Stimulated activated CD4-positive, alpha-beta T cell treated with anti-CD3 and anti-CD28 coated beads, Interleukin-15, amount 100 ng/mL, for 1 hour (primary cell): ENCODE results near the gene NOD2.
A peak's percentile ranks its signal among the peaks of the same experiment; 100 is the strongest.

Source experiments
- DNase-seq, 2 donors: peaks; one replicate each; pipeline ENCODE4 v3.0.0-alpha.2; 2020; ENCODE audit warnings: low read depth in 1 of 2, low spot score in 1 of 2

Gene NOD2

DNA sequence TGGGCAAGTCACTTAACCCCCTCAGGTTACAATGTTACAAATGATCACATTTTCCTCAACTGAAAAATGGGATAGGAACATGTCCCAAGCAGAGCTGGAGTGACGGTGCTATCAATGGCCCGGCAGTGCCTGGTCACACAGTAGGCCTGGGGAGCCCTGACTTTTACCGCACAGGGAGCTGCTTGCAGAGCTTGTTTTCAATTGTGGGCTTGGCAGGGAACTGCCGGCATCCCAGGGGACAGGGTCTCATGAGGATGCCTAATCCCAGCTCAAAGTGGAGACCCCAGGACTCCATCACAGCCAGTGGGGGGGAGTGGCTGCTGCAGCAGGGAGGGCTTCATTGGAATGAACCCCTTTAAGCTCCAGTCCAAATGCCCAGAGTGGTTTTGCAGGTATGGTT lies 23.7 kb upstream of the NOD2 start:
- no peak for DNase-seq

DNA sequence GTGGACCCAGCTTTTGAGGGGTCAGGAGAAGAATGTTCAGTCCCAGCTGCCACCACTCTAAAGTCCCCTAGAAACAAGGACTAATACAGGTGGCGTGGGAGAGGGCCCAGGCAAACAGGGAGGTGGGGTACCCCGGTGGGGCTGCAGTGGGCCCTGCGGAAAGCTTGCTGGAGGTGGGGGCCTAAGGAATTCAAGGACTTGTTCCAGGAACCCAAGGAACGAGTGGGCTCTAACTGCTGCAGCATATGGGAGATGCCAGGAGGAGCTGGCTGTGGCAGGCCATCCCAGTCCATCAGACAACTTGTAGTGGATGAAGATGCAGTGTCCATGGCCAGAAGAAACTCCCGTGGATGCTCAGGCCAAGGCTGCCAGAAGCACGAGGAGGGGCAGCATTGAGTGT lies 22.9 kb upstream of the NOD2 start:
- no peak for DNase-seq

DNA sequence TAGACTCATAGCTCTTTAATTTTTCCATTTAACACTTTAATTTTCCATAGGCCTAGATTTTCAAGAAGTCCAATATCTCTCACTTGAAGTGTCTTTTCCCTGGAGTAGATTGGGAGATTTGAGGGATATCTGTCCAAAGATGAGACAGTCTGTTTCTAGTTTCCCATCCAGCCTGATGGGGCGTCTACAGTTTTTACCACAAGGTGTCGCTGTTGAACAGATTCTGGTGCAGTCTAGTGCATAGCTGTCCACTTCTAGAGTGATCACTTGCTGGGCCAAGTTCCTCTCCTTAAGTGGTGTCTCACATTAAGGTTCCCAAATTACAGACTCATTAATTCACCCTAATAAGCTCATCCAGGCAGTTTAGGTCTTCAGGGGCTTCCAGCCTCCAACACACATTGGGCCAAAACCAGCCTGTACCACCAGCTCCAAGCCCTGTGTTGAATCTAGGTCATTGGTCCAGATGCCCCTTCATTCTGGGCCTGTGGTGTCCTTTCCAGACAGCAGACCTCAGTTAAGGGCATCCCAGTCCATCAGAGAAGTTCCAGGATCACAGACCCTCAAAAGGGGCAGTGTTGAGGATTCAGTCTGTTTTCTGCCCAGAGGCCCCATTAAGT lies 21.7 kb upstream of the NOD2 start:
- DNase-seq: no peak

DNA sequence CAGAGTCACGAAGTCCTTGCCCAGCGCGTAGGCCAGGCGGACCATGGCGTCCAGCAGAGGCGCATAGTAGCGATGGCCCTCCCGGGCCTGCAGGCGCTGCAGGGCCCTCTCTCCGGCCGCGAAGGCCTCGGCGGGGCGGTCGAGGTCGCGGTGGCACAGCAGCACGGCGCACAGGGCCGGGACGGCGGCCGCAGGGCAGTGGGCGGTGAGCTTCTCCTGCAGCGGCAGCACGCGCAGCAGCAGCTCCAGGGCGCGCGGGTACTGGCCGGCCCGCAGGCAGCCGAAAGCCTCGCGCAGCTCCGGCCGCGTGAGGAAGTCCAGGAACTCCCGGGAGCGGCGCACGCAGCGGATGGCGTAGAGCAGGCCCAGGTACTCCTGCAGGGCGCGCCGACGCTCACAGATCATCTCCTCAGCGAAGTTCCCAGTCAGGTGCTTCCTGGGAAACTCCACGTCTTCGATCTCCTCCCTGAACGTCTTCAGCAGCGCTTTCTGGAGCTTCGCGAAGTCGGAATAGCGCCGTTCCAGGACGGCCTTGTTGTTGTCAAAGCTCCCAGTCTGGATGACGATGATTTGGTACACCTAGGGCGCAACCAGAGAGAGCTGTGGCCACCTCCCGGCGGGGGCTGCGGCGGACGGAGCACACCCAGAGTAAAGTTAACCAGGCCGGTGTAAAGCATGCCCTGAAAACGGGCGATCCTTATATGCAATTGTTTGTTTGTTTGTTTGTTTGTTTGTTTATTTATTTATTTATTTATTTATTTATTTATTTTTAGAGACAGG lies 19.7 kb upstream of the NOD2 start:
- DNase-seq: no peak

DNA sequence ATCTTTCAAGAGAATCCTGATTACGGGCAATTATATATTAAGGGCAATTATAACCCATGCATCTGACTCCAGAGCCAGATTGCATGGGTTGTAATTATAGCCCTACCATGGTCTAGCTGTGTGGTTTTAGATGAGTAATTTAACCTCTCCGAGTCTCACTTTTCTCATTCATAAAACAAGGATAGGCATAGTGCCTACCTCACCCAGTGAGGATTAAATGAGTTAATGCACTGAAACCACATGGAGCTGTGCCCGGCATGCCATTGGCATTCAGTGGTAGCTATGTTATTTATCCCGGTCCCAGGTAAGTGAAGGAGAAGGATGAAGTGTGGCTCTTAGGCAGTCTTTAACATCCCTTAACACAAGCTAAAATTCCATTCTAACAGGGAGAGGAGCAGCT lies 18.6 kb upstream of the NOD2 start:
- DNase-seq: no peak

DNA sequence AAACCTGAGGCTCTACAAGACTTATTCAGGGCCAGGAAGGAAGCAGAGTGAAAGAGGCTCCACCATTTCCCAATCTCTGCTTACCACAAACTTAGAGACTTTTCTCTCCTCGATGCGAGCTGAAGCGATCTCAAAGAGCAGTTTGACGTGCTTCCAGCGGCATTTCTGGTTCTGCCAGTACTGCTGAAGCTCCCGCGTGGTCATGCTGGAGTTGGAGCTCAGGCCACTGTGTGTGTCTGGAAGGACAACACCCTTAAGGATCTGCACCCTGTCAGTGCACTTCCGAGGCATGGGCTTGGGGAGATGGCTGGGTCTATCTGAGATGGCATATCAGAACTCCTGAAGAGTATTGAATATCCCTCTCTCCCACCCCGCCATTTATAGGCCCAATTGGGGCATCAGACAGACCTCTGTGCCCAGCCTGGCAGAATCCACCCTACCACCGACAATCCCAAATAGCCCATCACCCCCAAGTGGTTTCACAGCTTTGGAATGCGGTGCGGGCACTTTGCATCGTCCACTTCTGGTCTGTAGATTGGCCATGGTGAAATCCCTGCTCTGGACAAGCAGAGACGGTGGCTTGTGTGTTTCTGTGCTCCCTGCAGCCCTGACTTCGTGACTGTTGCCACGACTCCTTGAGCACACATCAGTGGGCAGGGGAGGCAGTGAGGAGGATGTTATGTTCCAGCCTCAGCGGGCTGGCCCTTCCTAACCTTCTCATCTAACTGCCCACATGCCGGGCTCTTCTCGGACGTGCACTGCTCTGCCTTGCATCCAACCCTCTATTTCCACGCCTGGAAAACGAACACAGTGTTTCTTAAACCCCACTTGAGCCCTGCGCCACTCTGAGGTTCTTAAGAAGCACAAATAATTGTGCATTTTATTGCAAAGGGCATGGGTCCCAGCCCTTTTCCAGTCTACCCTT lies 17.5 kb upstream of the NOD2 start:
- no peak for DNase-seq

DNA sequence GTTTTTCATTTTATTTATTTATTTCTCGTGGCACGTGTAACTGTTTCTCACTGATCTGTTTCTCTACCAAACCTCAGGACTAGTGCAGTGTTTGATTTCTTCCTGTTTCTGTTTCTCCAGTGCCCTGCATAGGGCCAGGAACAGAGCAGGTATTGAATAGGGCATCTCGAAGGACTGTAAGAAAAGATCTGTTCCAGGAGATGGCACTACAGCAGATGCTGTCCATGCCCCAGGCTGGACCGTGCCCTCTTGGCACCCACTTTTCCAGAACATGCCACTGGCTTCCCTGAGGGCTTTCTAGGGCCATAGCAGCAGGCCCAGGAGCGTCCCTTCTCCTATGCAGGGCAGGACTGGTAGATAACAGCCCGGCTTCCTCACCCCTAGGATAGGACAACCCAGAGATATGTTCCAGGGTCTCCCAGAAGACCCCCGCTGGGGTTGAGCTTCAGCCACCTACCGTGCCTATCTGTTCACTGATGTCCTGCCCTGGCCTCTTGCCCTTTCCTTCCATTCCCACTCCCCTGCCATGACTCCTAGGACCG lies 16.7 kb upstream of the NOD2 start:
- DNase-seq: no peak

DNA sequence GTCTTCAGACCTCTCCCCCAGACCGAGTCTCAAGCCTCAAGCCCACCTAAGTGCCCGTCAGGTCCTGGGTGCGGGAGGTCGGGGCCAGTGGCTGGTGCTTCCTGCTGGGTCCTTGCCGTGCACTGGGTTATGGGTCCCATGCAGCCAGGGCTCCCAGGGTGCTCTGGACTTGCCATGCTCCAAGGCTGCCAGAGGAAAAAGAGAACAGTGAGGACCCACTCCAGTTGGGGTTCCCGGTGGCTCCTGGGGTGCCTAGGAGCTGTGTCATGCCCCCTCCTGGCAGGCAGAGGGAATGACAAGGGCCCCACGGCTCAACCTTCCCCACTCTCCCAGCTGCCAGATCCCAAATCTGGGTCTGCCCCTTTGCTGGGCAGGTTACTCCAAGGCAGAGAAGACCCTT lies 16.1 kb upstream of the NOD2 start:
- no peak for DNase-seq

DNA sequence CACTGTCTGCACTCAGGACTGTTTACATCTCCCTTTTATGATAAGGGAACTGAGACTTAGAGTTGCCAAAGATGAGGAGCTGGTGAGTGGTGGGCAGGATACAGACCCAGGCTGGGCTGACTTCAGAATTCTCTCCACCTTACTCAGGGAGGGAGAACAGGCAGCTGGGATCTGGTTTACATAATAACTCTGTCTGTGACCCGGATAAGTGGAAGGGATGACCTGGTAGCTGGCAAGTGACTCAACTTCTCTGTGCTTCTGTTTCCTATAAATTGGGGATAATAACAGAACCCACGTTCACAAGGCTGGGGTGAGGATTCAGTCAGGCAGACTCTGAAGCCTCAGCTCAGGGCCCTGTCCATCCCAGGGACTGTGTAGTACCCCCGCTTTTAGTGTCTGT lies 14.9 kb upstream of the NOD2 start:
- DNase-seq: no peak

DNA sequence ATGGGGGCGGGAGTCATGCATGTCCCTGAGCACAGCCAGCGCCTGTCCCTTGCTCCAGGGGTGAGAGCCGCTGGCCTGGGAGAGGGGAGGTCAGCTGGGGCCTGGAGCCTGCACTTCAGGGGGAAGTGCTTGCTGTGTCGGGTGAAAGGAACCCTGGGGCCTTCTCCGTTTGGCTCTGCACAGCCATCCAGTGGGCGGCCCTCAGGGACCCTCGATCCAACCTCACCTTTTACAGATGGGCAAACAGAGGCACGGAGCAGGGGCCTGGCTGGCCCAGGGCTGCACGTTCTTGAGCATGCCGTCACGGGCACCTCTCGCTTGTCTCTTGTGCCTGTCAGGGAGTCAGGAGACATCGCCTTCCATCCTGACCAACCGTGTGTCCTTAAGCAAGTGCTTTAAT lies 14.1 kb upstream of the NOD2 start:
- no peak for DNase-seq

DNA sequence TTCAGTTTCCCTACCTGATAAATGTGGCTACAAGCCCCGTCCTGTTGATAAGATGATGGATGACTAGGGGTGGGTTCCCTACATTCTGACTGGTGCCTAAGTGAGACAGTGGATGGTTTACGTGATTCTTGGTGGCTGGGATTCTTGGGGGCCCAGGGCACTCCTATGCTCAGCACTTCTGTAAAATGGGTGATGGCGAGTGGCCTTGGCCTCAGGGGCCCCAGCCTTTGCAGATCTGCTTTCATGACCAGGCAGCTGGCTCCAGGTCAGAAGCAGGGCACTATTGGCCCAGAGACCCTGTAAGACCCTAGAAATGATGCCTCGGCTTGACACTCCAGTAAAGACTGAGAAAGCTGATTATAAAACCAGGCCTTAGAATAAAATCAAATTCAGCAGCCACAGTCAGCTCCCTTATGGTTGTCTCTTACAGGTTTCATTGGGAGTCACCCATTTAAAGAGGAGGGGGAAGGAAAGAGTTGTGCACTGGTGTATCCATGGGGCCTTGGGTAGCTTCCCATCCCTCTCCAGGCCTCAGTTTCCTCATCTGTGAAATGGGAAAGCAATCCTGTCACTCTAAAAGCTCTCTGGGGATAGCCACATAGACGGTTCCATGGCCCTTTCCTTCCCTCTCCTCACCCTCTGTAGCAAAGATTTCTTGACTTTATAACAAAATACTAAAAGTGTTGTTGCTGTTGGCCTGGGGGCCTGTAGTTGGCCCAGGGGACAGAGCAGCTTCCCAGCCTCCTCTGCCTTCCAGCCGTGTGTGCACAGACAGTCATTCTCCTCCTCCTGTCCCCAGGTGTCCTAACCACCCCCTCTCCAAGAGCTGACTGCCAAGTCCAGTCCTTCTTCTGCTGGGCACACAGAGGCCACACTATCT lies 13.5 kb upstream of the NOD2 start:
- no peak for DNase-seq

DNA sequence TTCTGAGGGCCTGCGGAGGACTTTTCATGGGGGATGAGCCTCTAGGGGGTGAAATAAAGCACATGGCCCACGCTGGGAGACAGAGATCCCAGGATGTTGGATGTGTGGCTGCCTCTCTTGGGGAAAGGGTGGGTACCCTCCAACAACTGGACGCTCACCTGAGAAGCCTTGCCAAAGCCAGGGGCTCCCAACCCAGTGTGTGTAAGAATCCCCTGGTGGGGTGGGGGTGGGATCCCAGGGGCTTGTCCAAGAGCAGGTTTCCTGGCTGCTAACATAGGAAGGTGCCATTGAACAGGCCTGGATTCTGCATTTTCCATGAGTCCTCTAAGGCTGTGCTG lies 12.9 kb upstream of the NOD2 start:
- DNase-seq: no peak

DNA sequence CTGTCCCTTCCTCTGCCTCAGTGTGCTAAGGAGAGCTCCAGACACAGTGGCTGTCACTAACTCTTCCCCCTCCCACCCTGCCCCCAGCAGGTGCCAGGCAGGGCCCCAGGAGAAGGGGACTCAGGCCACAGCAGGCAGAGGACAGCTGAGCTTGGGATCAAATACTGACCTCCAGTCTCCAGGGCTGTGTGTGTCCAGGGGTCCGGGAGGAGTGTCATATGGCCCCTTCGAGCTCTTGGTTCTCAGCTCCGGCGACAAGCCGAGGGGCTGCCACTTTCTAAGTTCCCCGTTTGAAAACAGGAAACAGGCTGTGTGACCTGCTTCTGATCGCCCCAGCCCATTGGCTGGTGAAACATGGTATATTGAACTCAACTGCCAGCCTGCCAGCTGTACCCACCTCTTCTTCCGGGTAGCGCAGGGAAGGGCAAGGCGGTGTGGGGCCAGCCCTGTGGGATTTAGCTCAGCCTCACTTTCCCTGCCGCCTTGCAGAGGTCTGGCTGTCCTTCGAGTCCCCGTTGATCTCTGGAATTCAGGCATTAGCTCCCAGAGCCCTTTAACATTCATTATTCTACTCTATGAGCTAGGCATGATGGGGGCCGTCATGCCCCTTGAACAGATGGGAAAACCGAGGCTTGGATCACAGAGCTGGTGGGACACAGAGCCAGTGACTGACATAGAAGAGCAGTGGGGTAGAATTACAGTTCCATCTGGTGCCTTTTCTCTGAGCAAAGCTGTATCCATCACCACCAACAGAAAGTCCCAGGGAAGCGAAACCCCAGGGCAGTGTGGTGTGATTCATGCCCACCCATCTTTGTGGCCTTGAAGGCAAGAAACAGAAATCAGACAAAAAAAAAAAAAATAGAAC lies 12.2 kb upstream of the NOD2 start, which contains the start of gene SNX20:
SNX20 (minus strand) TSS at position 292 of the 865 bp plus-strand sequence. CDS start 3,786 bp downstream, outside the sequence.
- peak in 1 of 2 donors; percentile 44 for DNase-seq

DNA sequence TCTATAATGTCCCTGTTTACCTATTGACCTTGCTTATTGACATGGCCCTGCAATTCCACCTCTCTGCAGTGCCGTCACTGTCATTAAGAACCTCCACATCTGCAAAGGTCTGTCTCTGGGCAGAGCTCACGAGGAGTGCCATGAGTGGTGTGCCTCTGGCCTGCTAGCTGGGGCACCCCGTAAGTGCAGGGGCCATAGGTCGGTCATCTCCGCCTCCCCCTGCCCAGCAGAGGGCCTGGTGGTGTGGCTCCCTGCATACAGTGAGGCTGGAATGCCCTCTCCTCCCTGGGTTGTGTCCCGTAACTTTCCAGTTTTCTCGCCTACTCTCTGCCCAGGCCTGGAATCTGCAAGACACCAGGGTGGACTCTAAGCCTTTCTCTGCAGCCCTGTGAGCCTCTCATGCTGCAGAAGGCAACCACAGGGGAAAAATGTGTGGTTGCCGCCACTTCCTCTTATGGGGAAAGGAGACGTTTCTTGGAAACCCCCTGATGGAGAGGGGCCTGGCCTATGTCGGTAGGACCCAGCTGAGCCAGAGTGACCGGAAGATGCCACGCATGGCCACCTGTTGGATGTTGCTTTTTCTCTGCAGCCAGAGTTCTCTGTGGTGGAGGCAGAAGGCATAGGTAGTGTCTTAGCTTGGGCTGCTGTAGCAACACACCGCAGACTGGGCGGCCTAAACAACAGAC lies 9.6 kb upstream of the NOD2 start:
- no peak for DNase-seq

DNA sequence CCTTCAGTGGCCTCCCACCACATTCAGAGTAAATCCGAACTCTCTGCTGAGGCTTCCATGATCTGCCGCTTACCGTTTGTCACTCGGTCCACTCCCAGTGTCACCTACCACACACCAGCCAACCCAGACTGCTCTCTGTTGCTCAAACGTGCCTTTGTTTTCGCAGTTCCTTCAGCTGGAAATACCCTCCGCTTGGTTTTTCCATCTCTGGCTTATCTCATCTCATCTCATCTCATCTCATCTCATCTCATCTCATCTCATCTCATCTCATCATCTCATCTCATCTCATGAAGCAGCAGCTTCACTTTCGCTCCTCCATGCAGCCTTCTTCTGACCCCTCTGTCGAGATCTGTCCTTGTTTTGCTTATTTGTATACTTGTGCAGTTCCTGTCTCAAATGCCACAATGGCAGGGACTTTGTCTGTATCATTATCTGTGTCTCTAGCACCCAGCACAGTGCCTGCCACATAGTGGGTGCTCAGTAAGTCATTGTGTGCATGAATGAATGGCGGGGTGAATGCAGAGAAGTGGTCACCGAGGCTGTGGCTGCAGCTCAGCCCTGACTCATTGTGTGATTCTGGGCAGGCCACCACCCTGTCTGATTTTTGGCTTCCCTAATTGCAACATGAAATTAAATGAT lies 8.5 kb upstream of the NOD2 start:
- no peak for DNase-seq

DNA sequence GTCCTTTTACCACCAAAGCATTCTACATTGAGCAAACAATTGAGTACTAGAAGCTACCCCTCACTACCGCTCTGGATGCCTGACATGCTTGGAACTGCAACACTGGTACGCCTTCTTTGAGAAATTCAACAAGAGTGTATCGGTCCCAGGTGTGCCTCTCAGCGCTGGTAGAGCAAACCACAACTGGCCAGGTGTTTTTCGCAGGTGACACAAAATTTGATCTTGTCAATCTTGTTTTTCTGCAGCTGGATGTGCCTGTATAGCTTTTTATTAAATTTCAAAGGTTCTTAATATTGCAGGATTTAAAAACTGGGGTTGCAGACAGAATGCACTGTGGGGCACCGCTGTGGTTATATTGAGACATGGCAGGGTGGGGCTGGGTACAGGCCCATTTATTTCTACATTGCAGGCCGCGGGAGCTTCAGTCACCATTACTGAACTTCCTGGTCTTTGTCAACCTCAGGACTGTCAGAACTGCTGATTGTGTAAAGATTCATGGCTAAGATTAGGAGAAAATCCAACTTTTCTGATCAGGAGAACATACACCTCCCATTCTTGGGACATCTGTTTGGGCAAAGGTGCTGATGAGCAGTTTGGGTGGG lies 7.8 kb upstream of the NOD2 start:
- no peak for DNase-seq

DNA sequence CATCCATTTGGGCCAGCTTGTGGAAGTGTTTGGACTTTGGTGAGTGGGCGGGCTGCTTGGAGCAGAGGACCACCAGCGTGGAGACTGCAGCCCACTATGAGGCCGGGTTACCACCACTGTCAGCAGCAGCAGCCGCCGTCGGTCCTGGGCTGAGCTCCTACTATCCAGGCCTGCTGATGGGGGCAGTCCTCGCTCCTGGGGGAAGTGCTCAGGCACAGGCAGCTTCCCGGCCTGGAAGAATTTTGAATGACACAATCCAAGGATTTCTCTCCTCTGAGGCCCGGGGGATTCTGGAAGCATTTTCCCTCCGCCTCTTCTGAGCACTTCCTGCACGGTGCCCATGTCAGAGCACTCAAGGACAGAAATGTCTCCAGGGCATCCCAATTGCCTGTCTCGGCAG lies 5.3 kb upstream of the NOD2 start:
- DNase-seq: no peak

DNA sequence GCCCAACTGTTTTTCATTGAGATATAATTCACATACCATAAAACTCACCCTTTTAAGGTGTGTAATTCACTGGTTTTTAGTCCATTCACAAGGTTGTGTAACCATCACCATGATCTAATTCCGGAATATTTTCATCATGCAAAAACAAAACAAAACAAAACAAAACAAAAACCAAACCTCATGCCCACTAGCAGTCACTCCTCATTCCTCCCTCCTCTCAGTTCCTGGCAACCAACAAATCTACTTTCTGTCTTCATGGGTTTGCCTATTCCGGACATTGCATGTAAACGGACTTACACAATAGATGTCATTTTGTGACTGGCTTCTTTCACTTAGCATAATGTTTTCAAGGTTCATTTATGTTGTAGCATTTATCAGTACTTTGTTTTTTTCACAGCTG lies 4.5 kb upstream of the NOD2 start:
- no peak for DNase-seq
